A673 (cell line): ENCODE data around the gene NOL9. TPM values are rescaled to one million over a fixed set of nuclear protein-coding genes. Genes with fewer than 3 reads are reported as not detected.

Experiments
- BruUV-seq: library from RNA; stranded (reverse); fragments of 400-500 nt; replicated peaks from 2 replicates; lab custom pipeline; 2021; lab: Mats Ljungman, UMichigan
- CTCF ChIA-PET: fragments of 300-600 bp; sonication (Branson Sonifier 250); formaldehyde crosslinking; loops from one replicate; lab custom pipeline; 2022; ENCODE audit warnings: antibody characterized with exemption; lab: Charles Lee
- POLR2A ChIA-PET: fragments of 300-600 bp; sonication (Branson Sonifier 250); formaldehyde crosslinking; loops from one replicate; lab custom pipeline; 2022; ENCODE audit warnings: antibody characterized with exemption; ENCODE audit not compliant: low non-redundant PET; lab: Charles Lee
- DNase-seq: peaks from one replicate; pipeline ENCODE4 v3.0.0-alpha.2; 2015; ENCODE audit warnings: low spot score
- H3K27ac ChIP-seq: fragments of 200-600 bp; sonication (generic); 2 replicates; pipeline ENCODE4 v1.5.1; 2016; ENCODE audit warnings: mixed run types, low read depth, mild to moderate bottlenecking, mixed read lengths, antibody characterized with exemption, low read length; ENCODE audit not compliant: poor library complexity, severe bottlenecking
- H3K27me3 ChIP-seq: fragments of 200-600 bp; sonication (generic); replicated peaks from 2 replicates; pipeline ENCODE4 v1.6.1; 2017; ENCODE audit warnings: mixed run types, low read depth, mild to moderate bottlenecking, mixed read lengths, antibody characterized with exemption, low read length; ENCODE audit not compliant: insufficient read depth, poor library complexity
- H3K36me3 ChIP-seq: fragments of 200-600 bp; sonication (generic); 2 replicates; pipeline ENCODE4 v1.6.1; 2016; ENCODE audit warnings: mixed run types, mild to moderate bottlenecking, mixed read lengths, antibody characterized with exemption, low read length; ENCODE audit not compliant: insufficient read depth, poor library complexity, severe bottlenecking
- H3K4me1 ChIP-seq: fragments of 200-600 bp; sonication (generic); 2 replicates; pipeline ENCODE4 v1.6.1; 2017; ENCODE audit warnings: mixed run types, mild to moderate bottlenecking, mixed read lengths, antibody characterized with exemption, low read length; ENCODE audit not compliant: insufficient read depth, poor library complexity, severe bottlenecking
- H3K4me3 ChIP-seq: fragments of 200-600 bp; sonication (generic); 2 replicates; pipeline ENCODE4 v1.5.1; 2016; ENCODE audit warnings: low read depth, mixed run types, mild to moderate bottlenecking, mixed read lengths, low read length; ENCODE audit not compliant: poor library complexity, severe bottlenecking
- H3K9me3 ChIP-seq: fragments of 200-600 bp; sonication (generic); 2 replicates; pipeline ENCODE4 v1.6.1; 2016; ENCODE audit warnings: mixed run types, low read depth, mild to moderate bottlenecking, mixed read lengths, antibody characterized with exemption, low read length; ENCODE audit not compliant: poor library complexity, severe bottlenecking
- CTCF ChIP-seq: fragments of 300-800, 200-600 bp; sonication (generic); conservative IDR thresholded peaks from 2 replicates; pipeline ENCODE4 v1.5.1; 2017; ENCODE audit warnings: low read depth, mild to moderate bottlenecking, antibody characterized with exemption, low read length, moderate library complexity, mixed read lengths
- EZH2 ChIP-seq: fragments of 200-600 bp; sonication (generic); IDR thresholded peaks from 2 replicates; pipeline ENCODE4 v1.6.1; 2017; ENCODE audit warnings: borderline replicate concordance, low read depth, mild to moderate bottlenecking, mixed read lengths, antibody characterized with exemption, low read length; ENCODE audit not compliant: poor library complexity, severe bottlenecking
- intact Hi-C: fragments of 100-400 bp; cut with micrococcal nuclease; formaldehyde crosslinking; loops from one replicate; pipeline ENCODE4 v1.10.0; 2022; ENCODE audit not compliant: unreplicated experiment
- total RNA-seq: library from RNA; stranded (reverse); gene quantifications from 2 replicates; pipeline ENCODE4 v1.2.3, GENCODE V29; 2021

Gene NOL9
- total RNA-seq, 1 experiment from 2014 or later = 55.6 TPM

GRCh38 chr1:6481820-6482219 is 72.5 kb downstream of the NOL9 start:
- intact Hi-C loops = no loop called here
- H3K36me3 ChIP-seq = no peaks in the 10 kb centered on the region
- CTCF ChIA-PET = interaction anchor here (0.7 to 0.9 kb wide), 3 partner anchors 236 to 1062 kb away, joined by 3 to 6 read pairs (median 6); no protein-coding TSS in a partner anchor
- no peaks in the 10 kb centered on the region for H3K9me3 ChIP-seq
- TF ChIP-seq EZH2 (no peak), CTCF (no peak)
- no peak overlapping the region for H3K27ac ChIP-seq
- peaks cover 6% of the 10 kb centered on the region for H3K4me1 ChIP-seq
- DNase-seq = no peak
- peaks cover 33% of the 10 kb centered on the region for H3K27me3 ChIP-seq
- H3K4me3 ChIP-seq = no peak overlapping the region
- no TSS peak for BruUV-seq
- POLR2A ChIA-PET = no interaction called here

DNA sequence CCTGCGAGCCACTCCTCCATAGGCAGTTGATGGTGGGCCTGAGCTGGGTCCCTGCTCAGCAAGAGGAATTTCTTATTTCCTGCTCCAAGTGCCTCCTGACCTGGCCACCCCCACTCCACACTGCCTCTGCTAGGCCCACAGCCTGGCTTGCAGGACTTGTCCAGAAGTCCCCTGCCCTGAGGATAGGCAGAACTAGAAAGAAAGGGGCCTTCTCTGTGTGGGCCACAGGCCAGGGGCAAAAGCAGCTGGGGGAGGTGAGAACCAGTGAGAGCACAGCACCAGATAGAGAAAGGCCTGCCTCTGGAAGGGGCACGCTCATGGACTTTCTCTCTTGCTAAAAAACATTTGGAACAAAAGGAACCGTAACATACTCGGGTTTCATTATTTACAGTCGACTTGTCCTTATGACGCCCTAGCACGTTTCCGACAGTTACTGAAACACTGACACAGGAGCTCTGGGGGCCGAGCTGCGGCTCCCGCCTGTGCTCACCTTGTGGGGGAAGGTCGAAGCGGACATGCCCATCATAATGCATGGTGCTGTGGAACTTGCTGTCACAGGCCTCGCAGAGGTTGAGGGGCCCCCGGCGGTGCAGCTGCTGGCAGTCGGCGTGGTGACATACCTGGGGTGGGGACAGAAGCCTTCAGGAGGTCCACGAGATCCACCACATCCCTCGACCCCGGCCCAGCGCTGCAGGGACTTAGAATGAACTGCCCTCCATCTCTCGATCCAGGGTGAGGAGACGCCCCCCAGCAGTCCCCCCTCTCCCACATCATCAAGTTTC is 77.1 kb downstream of the NOL9 start:
- H3K27me3 ChIP-seq = peaks cover 3% of the 10 kb centered on the region
- no peaks in the 10 kb centered on the region for H3K4me1 ChIP-seq
- CTCF ChIA-PET = no interaction called here
- no peak overlapping the region for H3K4me3 ChIP-seq
- DNase-seq = no peak
- no peaks in the 10 kb centered on the region for H3K36me3 ChIP-seq
- no peaks in the 10 kb centered on the region for H3K9me3 ChIP-seq
- intact Hi-C loops = no loop called here
- POLR2A ChIA-PET = no interaction called here
- TF ChIP-seq EZH2 (no peak), CTCF (no peak)
- no peak overlapping the region for H3K27ac ChIP-seq
- no TSS peak for BruUV-seq

- H3K9me3 ChIP-seq = no peaks in the 10 kb centered on the region
- no peak overlapping the region for H3K27ac ChIP-seq
- CTCF ChIA-PET = no interaction called here
- POLR2A ChIA-PET = no interaction called here
- BruUV-seq = no TSS peak
- intact Hi-C loops = no loop called here
- no peaks in the 10 kb centered on the region for H3K27me3 ChIP-seq
- H3K36me3 ChIP-seq = no peaks in the 10 kb centered on the region
- no peak for DNase-seq
- TF ChIP-seq EZH2 (no peak), CTCF (no peak)
- H3K4me3 ChIP-seq = no peak overlapping the region
- H3K4me1 ChIP-seq = no peaks in the 10 kb centered on the region
These were observed 77.8 kb downstream of the NOL9 start for GRCh38 chr1:6476483-6476882.
